IPS-15b (cell line): Measurements from ENCODE around the gene DNM1.

ENCODE experiments used
- H3K27me3 ChIP-seq: one replicate; pipeline ENCODE4 v1.6.1; 2013; ENCODE audit warnings: low read length; ENCODE audit not compliant: control insufficient read depth, insufficient read depth
- H3K36me3 ChIP-seq: one replicate; pipeline ENCODE4 v1.6.1; 2013; ENCODE audit warnings: low read length; ENCODE audit not compliant: control insufficient read depth, insufficient read depth
- H3K4me1 ChIP-seq: one replicate; pipeline ENCODE4 v1.6.1; 2013; ENCODE audit warnings: mild to moderate bottlenecking, low read length; ENCODE audit not compliant: control insufficient read depth, insufficient read depth
- H3K4me3 ChIP-seq: one replicate; pipeline ENCODE4 v1.5.1; 2013; ENCODE audit warnings: low read depth, low read length
- H3K9ac ChIP-seq: one replicate; pipeline ENCODE4 v1.6.1; 2013; ENCODE audit warnings: low read depth, mild to moderate bottlenecking, low read length
- H3K9me3 ChIP-seq: one replicate; pipeline ENCODE4 v1.6.1; 2013; ENCODE audit warnings: mild to moderate bottlenecking, low read length; ENCODE audit not compliant: control insufficient read depth, insufficient read depth

The DNM1 gene

DNA sequence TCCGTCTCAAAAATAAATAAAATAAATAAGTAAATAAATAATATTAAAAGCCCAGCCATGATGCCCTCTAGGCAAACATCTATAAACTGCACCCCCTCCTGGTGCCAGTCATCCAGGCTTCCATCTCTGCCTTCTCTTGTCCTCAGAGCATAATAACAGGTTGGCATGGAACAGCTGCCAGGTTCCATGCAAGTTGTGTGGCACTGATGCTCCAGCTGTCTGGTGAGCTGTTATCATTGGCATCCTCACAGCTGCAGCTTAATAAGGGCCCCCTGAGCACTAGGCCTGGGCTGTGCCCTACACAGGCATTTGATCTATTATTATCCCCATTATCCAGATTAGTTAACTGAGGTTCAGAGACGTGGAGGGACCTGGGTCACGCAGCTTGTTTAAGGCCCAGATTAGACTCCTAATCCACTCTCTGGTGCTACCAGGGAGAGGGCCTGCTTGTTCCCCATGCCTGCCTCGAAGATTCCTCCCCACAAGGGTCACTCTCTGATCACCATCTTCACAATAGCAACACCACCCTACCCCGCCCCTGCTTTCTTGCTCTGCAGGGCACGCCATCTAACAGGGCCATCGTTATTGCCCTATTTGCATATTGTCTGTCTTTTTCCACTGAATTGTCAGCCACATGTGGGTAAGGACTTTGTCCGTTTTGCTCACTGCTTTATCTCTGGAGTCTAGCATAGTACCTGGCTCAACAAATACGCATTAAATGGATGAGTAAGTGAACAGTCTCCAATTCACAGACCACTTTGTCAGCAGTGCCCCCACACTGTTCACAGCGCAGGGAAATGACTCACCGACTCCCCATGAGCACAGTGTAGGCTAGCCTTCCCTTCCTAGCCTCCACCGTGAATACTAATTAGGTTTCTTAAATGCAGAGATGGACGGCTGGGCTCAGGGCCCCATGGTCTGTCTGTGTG, 1.5 kb upstream of the DNM1 start:
- H3K9ac ChIP-seq, result no peak overlapping the region
- H3K36me3 ChIP-seq, result no peaks in the 10 kb centered on the region
- peaks cover 12% of the 10 kb centered on the region for H3K4me1 ChIP-seq
- no peaks in the 10 kb centered on the region for H3K9me3 ChIP-seq
- no peak overlapping the region for H3K4me3 ChIP-seq
- no peaks in the 10 kb centered on the region for H3K27me3 ChIP-seq

DNA sequence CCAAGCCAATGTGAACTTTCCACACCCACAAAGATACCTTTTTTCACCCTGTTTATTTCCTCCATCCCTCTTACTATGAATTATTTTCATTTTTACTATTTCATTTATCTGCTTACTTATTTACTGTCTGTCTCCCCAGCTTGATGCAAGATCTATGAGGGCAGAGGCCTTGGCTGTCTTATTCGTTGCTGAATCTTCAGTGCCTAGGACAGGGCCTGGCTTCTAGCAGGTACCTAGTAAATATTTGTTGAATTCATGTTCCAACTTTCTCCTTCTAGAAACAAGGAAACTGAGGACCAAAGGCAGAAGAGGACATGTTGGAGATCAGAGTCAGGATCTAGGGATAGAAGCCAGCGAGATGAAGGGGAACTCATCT, 543 bp upstream of the DNM1 start:
- Histone ChIP-seq H3K27me3 (no peaks in the 10 kb centered on the region), H3K4me1 (peaks cover 12% of the 10 kb centered on the region), H3K9me3 (no peaks in the 10 kb centered on the region), H3K4me3 (peak overlapping the region; percentile 77), H3K9ac (no peak overlapping the region), H3K36me3 (no peaks in the 10 kb centered on the region)

DNA sequence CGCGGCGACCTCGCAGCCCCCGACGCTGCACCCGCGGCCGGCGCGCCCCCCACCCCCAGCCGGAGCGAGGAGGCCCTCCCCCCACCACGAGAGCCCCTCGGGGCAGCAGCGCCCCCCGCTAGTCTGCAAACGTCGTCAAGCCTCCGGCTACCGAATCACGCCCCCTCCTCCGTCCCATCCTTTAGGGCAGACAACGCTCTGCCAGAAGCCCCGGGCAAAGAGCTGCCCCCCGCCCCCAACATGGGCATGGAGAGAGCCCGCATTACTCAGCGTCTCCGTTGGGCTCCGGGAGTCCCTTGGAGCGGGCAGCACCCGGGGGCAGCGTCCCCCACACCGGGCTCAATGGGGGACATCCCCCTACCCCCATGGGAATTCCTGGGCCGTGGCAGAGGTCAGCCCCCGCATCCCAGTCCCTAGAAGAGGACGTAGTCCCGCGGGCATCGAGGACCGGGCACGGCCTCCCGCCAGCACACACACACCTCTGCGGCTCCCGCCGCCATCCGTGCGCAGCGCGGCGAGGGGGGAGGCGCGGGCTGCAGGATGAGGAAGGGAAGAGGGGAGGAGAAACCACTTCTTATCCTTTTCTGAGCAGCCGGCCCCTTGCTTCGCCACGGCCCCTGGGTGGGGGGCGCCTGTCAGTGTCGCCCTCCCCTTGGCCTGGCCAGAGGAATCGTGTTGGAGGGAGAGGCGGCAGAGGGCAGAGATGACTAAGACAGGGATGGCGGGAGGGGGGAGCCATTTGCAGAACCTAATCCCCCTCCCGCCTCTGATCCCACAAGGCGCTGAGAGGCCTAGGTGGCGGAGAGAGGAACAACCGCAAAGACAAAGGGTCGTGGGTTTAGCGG, 750 bp downstream of the DNM1 start:
- H3K9ac ChIP-seq, result no peak overlapping the region

DNA sequence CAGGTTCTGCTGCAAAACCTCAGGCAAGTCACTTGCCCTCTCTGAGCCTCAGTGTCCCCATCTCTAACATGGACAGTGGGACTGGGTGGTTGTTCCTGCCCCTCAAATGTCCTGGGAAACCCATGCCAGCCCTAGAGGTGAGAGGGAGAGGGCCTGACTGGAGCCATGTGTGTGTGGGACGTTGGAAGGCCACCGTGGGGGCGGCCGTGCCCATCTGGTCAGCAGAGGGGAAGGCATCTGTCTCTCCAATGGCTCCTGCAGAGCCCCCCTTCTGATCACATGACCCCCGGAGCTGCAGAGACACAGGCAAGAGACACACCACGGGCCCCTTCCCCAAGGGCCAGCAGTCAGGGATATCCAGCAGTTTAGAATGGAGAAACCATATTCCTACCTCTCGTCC, 1.7 kb downstream of the DNM1 start:
- no peaks in the 10 kb centered on the region for H3K27me3 ChIP-seq
- no peaks in the 10 kb centered on the region for H3K36me3 ChIP-seq
- peak overlapping the region; percentile 63 for H3K9ac ChIP-seq
- H3K4me3 ChIP-seq, result peak overlapping the region; percentile 77
- H3K9me3 ChIP-seq, result no peaks in the 10 kb centered on the region
- peaks cover 12% of the 10 kb centered on the region for H3K4me1 ChIP-seq

More for the DNA sequence above, 750 bp downstream of the DNM1 start:
- H3K4me3 ChIP-seq, result peak overlapping the region; percentile 77
- H3K9me3 ChIP-seq, result no peaks in the 10 kb centered on the region
- no peaks in the 10 kb centered on the region for H3K27me3 ChIP-seq
- H3K36me3 ChIP-seq, result no peaks in the 10 kb centered on the region
- peaks cover 12% of the 10 kb centered on the region for H3K4me1 ChIP-seq

DNA sequence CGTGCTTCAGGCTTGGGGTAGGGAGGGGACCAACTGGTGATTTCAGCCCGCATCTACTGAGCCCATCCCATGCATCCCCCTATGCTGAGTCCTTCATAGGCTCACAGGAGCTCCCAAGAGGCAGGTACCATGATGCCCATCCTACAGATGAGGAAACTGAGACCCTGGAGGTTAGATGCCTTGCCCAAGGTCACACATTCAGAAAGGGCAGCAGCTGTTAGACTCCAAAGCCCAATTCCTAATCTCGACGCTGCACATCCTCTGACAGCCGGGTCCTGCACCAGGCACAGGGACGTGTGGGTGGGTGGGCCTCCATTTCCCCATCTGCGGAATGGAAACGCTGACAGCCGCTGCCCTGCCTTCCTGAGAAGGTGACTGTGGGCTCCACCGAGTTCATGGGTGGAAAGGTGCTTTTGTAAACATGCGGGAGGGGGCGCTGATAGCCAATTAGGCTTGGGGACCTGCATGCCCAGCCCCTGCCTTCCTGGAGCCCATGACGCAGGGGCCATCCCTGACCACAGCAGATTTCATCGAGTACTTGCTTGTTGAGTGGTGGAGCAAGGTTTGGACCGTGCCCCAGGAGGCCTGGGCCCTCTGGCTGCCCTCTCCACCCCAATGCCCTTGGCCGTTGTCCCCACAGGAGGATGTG, 2.2 kb downstream of the DNM1 start:
- Histone ChIP-seq H3K27me3 (no peaks in the 10 kb centered on the region), H3K4me3 (no peak overlapping the region), H3K4me1 (peaks cover 12% of the 10 kb centered on the region), H3K9ac (no peak overlapping the region), H3K9me3 (no peaks in the 10 kb centered on the region), H3K36me3 (no peaks in the 10 kb centered on the region)

DNA sequence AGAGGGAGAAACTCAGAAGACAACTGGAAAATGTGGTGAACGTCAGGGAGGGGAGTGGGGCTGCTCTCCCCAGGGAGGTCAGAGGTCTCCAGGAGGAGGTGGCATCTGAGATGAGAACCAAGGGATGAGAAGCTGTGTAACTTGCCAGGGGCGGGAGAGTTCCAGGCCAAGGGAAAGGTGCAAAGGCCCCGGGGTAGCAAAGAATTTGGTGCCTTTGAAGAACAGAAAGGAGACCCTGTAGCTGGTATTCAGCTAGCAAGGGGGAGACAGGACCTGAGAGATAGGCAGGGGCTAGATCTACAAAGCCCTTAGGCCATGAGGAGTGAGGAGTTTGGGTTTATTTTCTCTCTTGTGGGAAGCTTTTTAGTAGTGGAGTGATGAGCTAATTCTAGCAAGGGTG, 3.3 kb downstream of the DNM1 start:
- H3K27me3 ChIP-seq, result no peaks in the 10 kb centered on the region
- no peak overlapping the region for H3K9ac ChIP-seq
- no peaks in the 10 kb centered on the region for H3K9me3 ChIP-seq
- peaks cover 12% of the 10 kb centered on the region for H3K4me1 ChIP-seq
- no peak overlapping the region for H3K4me3 ChIP-seq
- no peaks in the 10 kb centered on the region for H3K36me3 ChIP-seq

DNA sequence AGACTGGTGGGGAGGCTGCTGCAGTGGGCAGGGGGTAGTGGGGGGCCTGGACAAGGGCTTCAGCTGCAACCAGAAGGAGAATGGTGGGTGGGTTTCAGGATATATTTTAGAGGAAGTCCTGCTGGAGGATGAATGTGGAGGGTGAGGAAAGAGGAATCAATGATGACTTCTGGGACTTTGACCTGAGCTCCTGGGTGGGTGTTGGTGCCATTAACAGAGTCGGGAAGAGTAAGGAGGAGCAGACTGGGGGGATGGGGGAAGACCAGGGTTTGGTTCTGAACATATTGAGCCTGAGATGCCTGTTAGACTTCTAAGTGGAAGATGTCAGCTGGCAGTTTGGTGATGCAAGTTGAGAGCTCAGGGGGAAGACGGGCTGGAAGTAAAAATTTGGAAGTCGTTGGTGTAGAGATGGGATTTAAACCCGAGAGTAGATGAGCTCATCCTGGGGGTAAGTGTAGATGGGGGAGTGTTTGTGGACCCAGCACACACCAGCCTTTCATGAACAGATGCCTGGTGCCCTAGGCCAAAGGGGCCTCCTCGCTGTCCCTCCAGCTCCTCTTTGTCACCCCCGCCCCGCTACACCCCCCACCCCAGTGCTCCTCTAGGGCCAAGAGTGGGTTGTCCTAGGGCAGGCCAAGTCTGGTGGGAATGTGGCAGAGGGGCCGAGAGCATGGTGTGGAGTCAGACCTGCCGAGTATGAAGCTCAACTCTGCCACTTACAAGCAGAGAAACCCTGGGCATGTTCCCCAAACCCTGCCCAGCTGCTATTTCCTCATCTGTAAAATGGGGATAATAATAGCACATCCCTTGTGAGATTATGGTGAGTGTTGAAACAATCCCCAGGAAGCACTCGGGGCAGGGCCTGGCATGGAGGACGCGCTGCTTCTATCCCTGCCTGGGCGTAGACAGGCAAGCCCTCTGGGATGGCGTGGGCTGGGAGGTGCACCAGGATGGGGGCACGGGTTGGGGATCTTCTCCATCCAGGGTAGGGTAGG, 4.0 kb downstream of the DNM1 start:
- Histone ChIP-seq H3K4me1 (peaks cover 12% of the 10 kb centered on the region), H3K9me3 (no peaks in the 10 kb centered on the region), H3K27me3 (no peaks in the 10 kb centered on the region)

DNA sequence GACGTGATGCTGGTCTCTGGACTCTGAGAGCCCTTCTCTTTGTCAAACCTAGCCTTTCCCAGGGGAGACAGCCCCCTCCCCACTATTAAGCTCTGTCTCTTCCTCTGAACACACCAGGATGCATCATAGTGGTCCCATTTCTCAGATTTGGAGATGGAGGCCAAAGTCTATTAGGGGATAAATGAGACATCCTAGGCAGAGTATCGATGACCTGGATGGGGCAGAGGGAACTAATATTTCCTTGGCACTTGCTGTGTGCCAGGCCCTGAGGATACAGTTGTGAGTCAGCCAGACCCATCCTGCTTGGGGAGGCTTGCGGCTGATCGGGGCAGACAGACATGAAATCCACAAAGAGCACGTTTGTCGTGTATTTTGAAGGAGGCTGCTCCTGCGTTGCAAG, 5.2 kb downstream of the DNM1 start:
- peaks cover 7% of the 10 kb centered on the region for H3K4me1 ChIP-seq
- no peak overlapping the region for H3K9ac ChIP-seq
- H3K27me3 ChIP-seq, result no peaks in the 10 kb centered on the region
- no peak overlapping the region for H3K4me3 ChIP-seq
- no peaks in the 10 kb centered on the region for H3K36me3 ChIP-seq
- H3K9me3 ChIP-seq, result no peaks in the 10 kb centered on the region

More for the DNA sequence above, 4.0 kb downstream of the DNM1 start:
- Histone ChIP-seq H3K36me3 (no peaks in the 10 kb centered on the region), H3K4me3 (no peak overlapping the region), H3K9ac (no peak overlapping the region)

DNA sequence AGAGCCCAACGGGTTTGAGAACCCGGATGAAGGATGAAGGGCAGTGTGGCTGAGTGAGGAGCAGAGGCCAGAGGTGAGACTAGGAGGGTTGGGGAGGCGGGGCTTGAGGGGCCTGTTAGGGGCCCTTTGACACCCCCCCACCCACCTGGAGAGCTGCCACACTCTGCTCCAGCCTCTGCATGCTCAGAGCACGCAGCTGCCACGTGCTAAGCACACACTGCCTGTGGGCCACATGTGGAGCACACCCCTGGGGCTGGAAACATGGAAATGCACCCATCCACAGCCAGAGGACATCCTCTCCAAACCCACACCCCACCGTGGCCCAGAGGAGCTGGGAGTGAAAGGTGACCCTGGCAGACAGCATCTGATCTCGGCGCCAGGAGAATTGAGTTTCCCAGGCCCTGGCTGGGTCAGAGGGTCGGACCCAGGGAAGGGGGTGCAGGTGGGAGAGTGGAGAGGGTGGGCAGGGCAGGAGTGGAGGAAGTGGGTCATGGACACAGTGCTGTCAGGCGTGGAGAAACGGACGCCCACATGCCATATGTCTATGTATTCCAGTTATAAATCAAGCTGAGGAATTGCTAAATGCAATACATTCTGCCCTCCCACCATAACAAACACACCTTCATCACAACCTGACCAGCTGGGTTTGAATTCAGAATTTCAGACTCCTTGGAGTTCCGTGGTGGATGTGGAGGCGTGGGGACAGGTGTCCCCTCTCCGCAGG, 5.9 kb downstream of the DNM1 start:
- no peaks in the 10 kb centered on the region for H3K27me3 ChIP-seq
- H3K9ac ChIP-seq, result no peak overlapping the region
- H3K4me3 ChIP-seq, result no peak overlapping the region
- H3K36me3 ChIP-seq, result no peaks in the 10 kb centered on the region
- H3K4me1 ChIP-seq, result peaks cover 7% of the 10 kb centered on the region
- no peaks in the 10 kb centered on the region for H3K9me3 ChIP-seq

DNA sequence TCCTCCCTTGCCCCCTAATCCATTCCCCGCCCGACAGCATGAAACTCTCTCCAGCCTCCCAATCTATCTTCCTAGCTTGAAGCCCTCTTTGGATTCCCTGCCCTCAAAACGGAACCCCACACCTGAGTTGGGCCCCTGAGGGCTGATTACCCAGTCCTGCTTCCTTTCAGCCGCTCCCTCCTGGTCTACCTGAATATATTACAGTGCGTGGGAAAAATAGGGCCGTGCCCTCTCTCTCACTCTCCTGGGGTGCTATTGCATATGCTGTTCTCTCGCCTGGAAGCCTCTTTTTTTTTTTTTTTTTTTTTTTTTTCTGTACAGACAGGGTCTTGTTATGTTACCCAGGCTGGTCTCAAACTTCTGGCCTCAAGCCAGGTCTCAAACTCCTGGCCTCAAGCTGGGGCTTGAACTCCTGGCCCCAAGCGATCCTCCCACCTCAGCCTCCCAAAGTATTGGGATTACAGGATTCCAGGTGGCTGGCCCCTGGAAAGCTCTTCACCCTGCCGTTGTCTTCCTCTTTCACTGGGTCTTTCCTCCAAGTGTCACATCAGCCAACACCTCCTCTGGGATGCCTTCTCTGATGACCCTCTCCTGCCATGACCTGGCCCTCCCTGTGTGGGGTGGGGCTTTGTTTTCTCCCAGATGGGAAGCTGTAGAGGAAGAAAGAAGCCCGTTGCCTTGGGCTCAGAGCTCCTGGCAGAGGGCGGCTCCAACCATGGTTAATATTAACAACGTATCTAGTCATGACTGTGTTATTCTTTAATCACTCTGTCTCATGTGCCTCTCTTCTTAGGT, 8.2 kb downstream of the DNM1 start:
- Histone ChIP-seq H3K4me1 (no peaks in the 10 kb centered on the region), H3K4me3 (no peak overlapping the region), H3K9ac (no peak overlapping the region), H3K36me3 (no peaks in the 10 kb centered on the region), H3K27me3 (no peaks in the 10 kb centered on the region), H3K9me3 (no peaks in the 10 kb centered on the region)
